Glutamatergic neuron (in vitro differentiated cells): ENCODE measurements around the gene ABCC10. TPM values are rescaled to one million over a fixed set of nuclear protein-coding genes. Genes with fewer than 3 reads are reported as not detected.
A peak's percentile ranks its signal among the peaks of the same experiment; 100 is the strongest.
"Not testable (repeated sequence)": the region's sequence is repeated elsewhere in the genome, so short reads cannot be mapped to it uniquely, and the experiment has no call there.

Experiments used
- DNase-seq: peaks from one replicate; pipeline ENCODE4 v3.0.0; 2022
- H3K27ac Mint-ChIP-seq: one replicate; pipeline ENCODE4 v1.8.0; 2020; ENCODE audit warnings: mild to moderate bottlenecking, mixed read lengths, inconsistent platforms; ENCODE audit not compliant: unreplicated experiment
- H3K27me3 Mint-ChIP-seq: one replicate; pipeline ENCODE4 v1.8.0; 2020; ENCODE audit warnings: mild to moderate bottlenecking, moderate library complexity, mixed read lengths, inconsistent platforms; ENCODE audit not compliant: unreplicated experiment
- H3K36me3 Mint-ChIP-seq: one replicate; pipeline ENCODE4 v1.8.0; 2020; ENCODE audit warnings: mild to moderate bottlenecking, mixed read lengths, inconsistent platforms; ENCODE audit not compliant: unreplicated experiment
- H3K4me1 Mint-ChIP-seq: one replicate; pipeline ENCODE4 v1.8.0; 2020; ENCODE audit warnings: mild to moderate bottlenecking, low read depth, mixed read lengths, inconsistent platforms; ENCODE audit not compliant: unreplicated experiment
- H3K4me3 Mint-ChIP-seq: one replicate; pipeline ENCODE4 v1.8.0; 2020; ENCODE audit warnings: mild to moderate bottlenecking, mixed read lengths, inconsistent platforms; ENCODE audit not compliant: unreplicated experiment
- H3K9me3 Mint-ChIP-seq: one replicate; pipeline ENCODE4 v1.8.0; 2020; ENCODE audit warnings: mild to moderate bottlenecking, moderate library complexity, mixed read lengths, inconsistent platforms; ENCODE audit not compliant: unreplicated experiment
- total RNA-seq: library from RNA; stranded (reverse); fragmentation: NEBNext Ultra II Directional; extraction: Animal tissue kit (Norgen Biotek cat#: 25700); gene quantifications from one replicate; pipeline ENCODE4 v1.2.1, GENCODE V29; 2021; ENCODE audit not compliant: unreplicated experiment
- TF ChIP-seq, protein P1 (sequence below): fragments of 200-600 bp; sonication (generic); IDR thresholded peaks from one replicate; pipeline ENCODE4 v1.5.0; 2021; ENCODE audit not compliant: partially characterized antibody, unreplicated experiment

Gene ABCC10
- total RNA-seq, 1 donor from 2014 or later: 94.8 TPM

GRCh38 chr6:43402820-43403219, 24.5 kb upstream of the ABCC10 start:
- Mint-ChIP-seq H3K27ac (no peak overlapping the region), H3K36me3 (peaks cover 9% of the 10 kb centered on the region), H3K27me3 (peaks cover 3% of the 10 kb centered on the region), H3K4me1 (no peaks in the 10 kb centered on the region), H3K4me3 (no peak overlapping the region), H3K9me3 (no peaks in the 10 kb centered on the region)
- DNase-seq: no peak
- TF ChIP-seq, protein P1, sequence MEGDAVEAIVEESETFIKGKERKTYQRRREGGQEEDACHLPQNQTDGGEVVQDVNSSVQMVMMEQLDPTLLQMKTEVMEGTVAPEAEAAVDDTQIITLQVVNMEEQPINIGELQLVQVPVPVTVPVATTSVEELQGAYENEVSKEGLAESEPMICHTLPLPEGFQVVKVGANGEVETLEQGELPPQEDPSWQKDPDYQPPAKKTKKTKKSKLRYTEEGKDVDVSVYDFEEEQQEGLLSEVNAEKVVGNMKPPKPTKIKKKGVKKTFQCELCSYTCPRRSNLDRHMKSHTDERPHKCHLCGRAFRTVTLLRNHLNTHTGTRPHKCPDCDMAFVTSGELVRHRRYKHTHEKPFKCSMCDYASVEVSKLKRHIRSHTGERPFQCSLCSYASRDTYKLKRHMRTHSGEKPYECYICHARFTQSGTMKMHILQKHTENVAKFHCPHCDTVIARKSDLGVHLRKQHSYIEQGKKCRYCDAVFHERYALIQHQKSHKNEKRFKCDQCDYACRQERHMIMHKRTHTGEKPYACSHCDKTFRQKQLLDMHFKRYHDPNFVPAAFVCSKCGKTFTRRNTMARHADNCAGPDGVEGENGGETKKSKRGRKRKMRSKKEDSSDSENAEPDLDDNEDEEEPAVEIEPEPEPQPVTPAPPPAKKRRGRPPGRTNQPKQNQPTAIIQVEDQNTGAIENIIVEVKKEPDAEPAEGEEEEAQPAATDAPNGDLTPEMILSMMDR: no peak

DNA sequence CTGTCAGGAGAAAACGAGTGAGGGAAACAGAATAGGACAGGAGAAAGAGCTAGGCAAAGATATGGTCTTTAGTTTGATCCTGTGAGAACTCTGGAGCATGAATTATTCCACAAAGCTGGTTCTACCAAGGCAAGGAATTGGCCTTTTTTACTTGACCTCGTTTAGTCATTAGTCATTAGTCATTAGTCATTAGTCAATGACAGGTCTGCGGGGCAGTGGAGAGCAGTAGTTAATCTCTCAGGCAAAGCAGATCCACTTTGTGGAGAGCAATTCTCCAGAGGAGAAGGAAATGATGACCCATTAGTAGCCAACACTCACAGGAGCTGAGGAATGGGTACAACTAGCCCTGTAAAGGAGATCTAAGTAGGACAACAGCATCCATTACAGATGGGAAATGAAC, 22.0 kb upstream of the ABCC10 start:
- Mint-ChIP-seq H3K36me3 (peaks cover 9% of the 10 kb centered on the region), H3K4me3 (no peak overlapping the region), H3K27ac (peak overlapping the region; percentile 14), H3K4me1 (no peaks in the 10 kb centered on the region), H3K9me3 (no peaks in the 10 kb centered on the region), H3K27me3 (peaks cover 4% of the 10 kb centered on the region)
- DNase-seq: no peak
- TF ChIP-seq, protein P1: no peak

DNA sequence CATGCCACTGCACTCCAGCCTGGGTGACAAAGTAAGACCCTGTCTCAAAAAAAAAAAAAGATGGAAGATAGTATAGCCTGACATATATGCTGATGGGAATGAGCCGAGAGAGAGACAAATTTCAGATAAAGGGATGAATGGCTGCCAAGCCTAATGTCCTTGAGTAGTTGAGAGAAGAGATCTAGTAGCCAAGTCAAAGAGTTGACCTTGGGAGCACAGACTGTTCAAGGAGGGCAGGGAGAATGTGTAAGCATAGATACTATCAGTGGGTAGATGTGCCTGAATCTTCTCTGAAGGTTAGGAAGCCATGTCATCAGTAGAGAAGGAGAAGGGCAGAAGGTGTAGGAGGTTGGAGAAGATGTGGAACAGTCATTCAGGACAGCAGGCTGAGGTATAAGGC, 20.0 kb upstream of the ABCC10 start:
- Mint-ChIP-seq H3K27me3 (peaks cover 4% of the 10 kb centered on the region), H3K4me3 (no peak overlapping the region), H3K4me1 (no peaks in the 10 kb centered on the region), H3K36me3 (peaks cover 9% of the 10 kb centered on the region), H3K27ac (no peak overlapping the region), H3K9me3 (no peaks in the 10 kb centered on the region)
- TF ChIP-seq, protein P1: no peak
- no peak for DNase-seq

- no peaks in the 10 kb centered on the region for H3K4me1 Mint-ChIP-seq
- peaks cover 4% of the 10 kb centered on the region for H3K27me3 Mint-ChIP-seq
- DNase-seq: no peak
- H3K9me3 Mint-ChIP-seq: no peaks in the 10 kb centered on the region
- TF ChIP-seq, protein P1: no peak
- peaks cover 9% of the 10 kb centered on the region for H3K36me3 Mint-ChIP-seq
- H3K4me3 Mint-ChIP-seq: no peak overlapping the region
- H3K27ac Mint-ChIP-seq: no peak overlapping the region
Measured at GRCh38 chr6:43408259-43408658, 19.1 kb upstream of the ABCC10 start.

- DNase-seq, H3K4me1 Mint-ChIP-seq, H3K27me3 Mint-ChIP-seq, H3K4me3 Mint-ChIP-seq, H3K27ac Mint-ChIP-seq, H3K36me3 Mint-ChIP-seq, H3K9me3 Mint-ChIP-seq: not testable (repeated sequence)
Measured at GRCh38 chr6:43410776-43411175, 16.6 kb upstream of the ABCC10 start.

- no peak for DNase-seq
- Mint-ChIP-seq H3K4me1 (no peaks in the 10 kb centered on the region), H3K36me3 (peaks cover 4% of the 10 kb centered on the region), H3K4me3 (no peak overlapping the region), H3K27ac (no peak overlapping the region), H3K27me3 (peaks cover 1% of the 10 kb centered on the region), H3K9me3 (no peaks in the 10 kb centered on the region)
- TF ChIP-seq, protein P1: no peak
Measured at GRCh38 chr6:43412541-43412940, 14.8 kb upstream of the ABCC10 start.
